A673 (cell line): ENCODE measurements around the gene DMAC2. TPM values are rescaled to one million over a fixed set of nuclear protein-coding genes. Genes with fewer than 3 reads are reported as not detected.

Experiments
- BruUV-seq: library from RNA; stranded (reverse); fragments of 400-500 nt; replicated peaks from 2 replicates; lab custom pipeline; 2021; lab: Mats Ljungman, UMichigan
- CTCF ChIA-PET: fragments of 300-600 bp; sonication (Branson Sonifier 250); formaldehyde crosslinking; loops from one replicate; lab custom pipeline; 2022; ENCODE audit warnings: antibody characterized with exemption; lab: Charles Lee
- POLR2A ChIA-PET: fragments of 300-600 bp; sonication (Branson Sonifier 250); formaldehyde crosslinking; loops from one replicate; lab custom pipeline; 2022; ENCODE audit warnings: antibody characterized with exemption; ENCODE audit not compliant: low non-redundant PET; lab: Charles Lee
- DNase-seq: peaks from one replicate; pipeline ENCODE4 v3.0.0-alpha.2; 2015; ENCODE audit warnings: low spot score
- H3K27ac ChIP-seq: fragments of 200-600 bp; sonication (generic); 2 replicates; pipeline ENCODE4 v1.5.1; 2016; ENCODE audit warnings: mixed run types, low read depth, mild to moderate bottlenecking, mixed read lengths, antibody characterized with exemption, low read length; ENCODE audit not compliant: poor library complexity, severe bottlenecking
- H3K27me3 ChIP-seq: fragments of 200-600 bp; sonication (generic); replicated peaks from 2 replicates; pipeline ENCODE4 v1.6.1; 2017; ENCODE audit warnings: mixed run types, low read depth, mild to moderate bottlenecking, mixed read lengths, antibody characterized with exemption, low read length; ENCODE audit not compliant: insufficient read depth, poor library complexity
- H3K36me3 ChIP-seq: fragments of 200-600 bp; sonication (generic); 2 replicates; pipeline ENCODE4 v1.6.1; 2016; ENCODE audit warnings: mixed run types, mild to moderate bottlenecking, mixed read lengths, antibody characterized with exemption, low read length; ENCODE audit not compliant: insufficient read depth, poor library complexity, severe bottlenecking
- H3K4me1 ChIP-seq: fragments of 200-600 bp; sonication (generic); 2 replicates; pipeline ENCODE4 v1.6.1; 2017; ENCODE audit warnings: mixed run types, mild to moderate bottlenecking, mixed read lengths, antibody characterized with exemption, low read length; ENCODE audit not compliant: insufficient read depth, poor library complexity, severe bottlenecking
- H3K4me3 ChIP-seq: fragments of 200-600 bp; sonication (generic); 2 replicates; pipeline ENCODE4 v1.5.1; 2016; ENCODE audit warnings: low read depth, mixed run types, mild to moderate bottlenecking, mixed read lengths, low read length; ENCODE audit not compliant: poor library complexity, severe bottlenecking
- H3K9me3 ChIP-seq: fragments of 200-600 bp; sonication (generic); 2 replicates; pipeline ENCODE4 v1.6.1; 2016; ENCODE audit warnings: mixed run types, low read depth, mild to moderate bottlenecking, mixed read lengths, antibody characterized with exemption, low read length; ENCODE audit not compliant: poor library complexity, severe bottlenecking
- EZH2 ChIP-seq: fragments of 200-600 bp; sonication (generic); IDR thresholded peaks from 2 replicates; pipeline ENCODE4 v1.6.1; 2017; ENCODE audit warnings: borderline replicate concordance, low read depth, mild to moderate bottlenecking, mixed read lengths, antibody characterized with exemption, low read length; ENCODE audit not compliant: poor library complexity, severe bottlenecking
- intact Hi-C: fragments of 100-400 bp; cut with micrococcal nuclease; formaldehyde crosslinking; loops from one replicate; pipeline ENCODE4 v1.10.0; 2022; ENCODE audit not compliant: unreplicated experiment
- total RNA-seq: library from RNA; stranded (reverse); gene quantifications from 2 replicates; pipeline ENCODE4 v1.2.3, GENCODE V29; 2021
- TF ChIP-seq, protein P1 (sequence below): fragments of 300-800, 200-600 bp; sonication (generic); conservative IDR thresholded peaks from 2 replicates; pipeline ENCODE4 v1.5.1; 2017; ENCODE audit warnings: low read depth, mild to moderate bottlenecking, antibody characterized with exemption, low read length, moderate library complexity, mixed read lengths

Gene DMAC2
- total RNA-seq, 1 experiment from 2014 or later = 96.6 TPM

DNA sequence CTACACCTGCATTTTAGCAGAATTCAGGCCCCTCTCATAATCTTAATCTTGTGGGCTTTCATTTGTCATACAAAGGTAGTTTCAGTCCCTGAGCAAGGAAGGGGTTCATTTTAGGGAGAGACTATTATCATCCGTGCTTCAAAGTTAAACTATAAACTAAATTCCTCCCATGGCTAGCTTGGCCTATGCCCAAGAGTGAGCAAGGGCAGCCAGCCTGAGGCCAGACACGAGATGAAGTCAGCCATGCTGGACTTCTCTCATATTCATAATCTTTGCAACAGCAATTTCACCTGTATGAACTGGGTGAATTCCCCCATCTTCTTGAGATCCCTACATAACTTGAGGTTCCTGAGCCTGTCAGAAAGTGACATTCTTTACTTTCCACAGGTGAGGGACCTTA, 16.2 kb upstream of the DMAC2 start:
- no peak for DNase-seq
- Histone ChIP-seq H3K9me3 (no peaks in the 10 kb centered on the region), H3K4me3 (no peak overlapping the region), H3K36me3 (no peaks in the 10 kb centered on the region), H3K27me3 (peaks cover 50% of the 10 kb centered on the region), H3K4me1 (no peaks in the 10 kb centered on the region), H3K27ac (no peak overlapping the region)
- TF ChIP-seq, protein P1, sequence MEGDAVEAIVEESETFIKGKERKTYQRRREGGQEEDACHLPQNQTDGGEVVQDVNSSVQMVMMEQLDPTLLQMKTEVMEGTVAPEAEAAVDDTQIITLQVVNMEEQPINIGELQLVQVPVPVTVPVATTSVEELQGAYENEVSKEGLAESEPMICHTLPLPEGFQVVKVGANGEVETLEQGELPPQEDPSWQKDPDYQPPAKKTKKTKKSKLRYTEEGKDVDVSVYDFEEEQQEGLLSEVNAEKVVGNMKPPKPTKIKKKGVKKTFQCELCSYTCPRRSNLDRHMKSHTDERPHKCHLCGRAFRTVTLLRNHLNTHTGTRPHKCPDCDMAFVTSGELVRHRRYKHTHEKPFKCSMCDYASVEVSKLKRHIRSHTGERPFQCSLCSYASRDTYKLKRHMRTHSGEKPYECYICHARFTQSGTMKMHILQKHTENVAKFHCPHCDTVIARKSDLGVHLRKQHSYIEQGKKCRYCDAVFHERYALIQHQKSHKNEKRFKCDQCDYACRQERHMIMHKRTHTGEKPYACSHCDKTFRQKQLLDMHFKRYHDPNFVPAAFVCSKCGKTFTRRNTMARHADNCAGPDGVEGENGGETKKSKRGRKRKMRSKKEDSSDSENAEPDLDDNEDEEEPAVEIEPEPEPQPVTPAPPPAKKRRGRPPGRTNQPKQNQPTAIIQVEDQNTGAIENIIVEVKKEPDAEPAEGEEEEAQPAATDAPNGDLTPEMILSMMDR = no peak
- no peak for TF ChIP-seq EZH2
- BruUV-seq = no TSS peak
- CTCF ChIA-PET = interaction anchor here (1.1 kb wide), 1 partner anchor 114 kb away, joined by 4 read pairs; no protein-coding TSS in a partner anchor
- POLR2A ChIA-PET = no interaction called here
- intact Hi-C loops = no loop called here

DNA sequence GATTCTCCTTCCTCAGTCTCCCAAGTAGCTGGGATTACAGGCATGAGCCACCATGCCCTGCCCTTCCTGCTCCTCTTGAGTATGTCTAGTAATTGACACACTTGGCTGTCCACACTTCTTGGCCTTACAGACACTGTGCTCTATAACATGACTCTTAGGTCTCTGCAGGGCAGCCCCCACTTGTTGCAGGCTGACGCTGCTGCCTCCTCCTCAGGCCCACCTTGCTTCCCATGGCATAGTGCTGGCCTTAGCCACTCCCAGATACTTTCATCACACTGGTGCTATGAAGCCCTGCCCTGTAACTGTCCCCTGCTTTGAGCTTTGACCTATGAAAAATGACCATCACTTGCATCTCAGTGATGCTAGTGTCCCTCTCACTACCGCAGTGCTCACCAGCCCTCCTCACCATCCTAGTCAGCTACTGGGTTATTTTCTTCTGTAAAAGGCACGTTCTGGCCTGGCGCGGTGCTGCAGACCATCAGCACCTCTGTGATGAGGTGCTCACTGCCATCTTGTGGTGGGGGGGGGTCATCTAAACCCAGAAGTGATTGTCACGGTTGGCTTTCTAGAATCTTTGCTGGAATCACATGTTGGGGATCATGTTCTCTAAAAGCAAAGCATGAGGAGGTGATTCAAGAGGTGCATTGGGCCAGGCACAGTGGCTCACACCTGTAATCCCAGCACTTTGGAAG, 13.0 kb upstream of the DMAC2 start:
- no peak for TF ChIP-seq EZH2
- TF ChIP-seq, protein P1 = no peak
- Histone ChIP-seq H3K4me1 (peaks cover 6% of the 10 kb centered on the region), H3K27me3 (peaks cover 18% of the 10 kb centered on the region), H3K9me3 (no peaks in the 10 kb centered on the region), H3K36me3 (no peaks in the 10 kb centered on the region), H3K4me3 (no peak overlapping the region), H3K27ac (no peak overlapping the region)
- ChIA-PET POLR2A (no interaction called here), CTCF (interaction anchor here (0.7 kb wide), 1 partner anchor 251 kb away, joined by 3 read pairs; no protein-coding TSS in a partner anchor)
- intact Hi-C loops = no loop called here
- no peak for DNase-seq
- no TSS peak for BruUV-seq

DNA sequence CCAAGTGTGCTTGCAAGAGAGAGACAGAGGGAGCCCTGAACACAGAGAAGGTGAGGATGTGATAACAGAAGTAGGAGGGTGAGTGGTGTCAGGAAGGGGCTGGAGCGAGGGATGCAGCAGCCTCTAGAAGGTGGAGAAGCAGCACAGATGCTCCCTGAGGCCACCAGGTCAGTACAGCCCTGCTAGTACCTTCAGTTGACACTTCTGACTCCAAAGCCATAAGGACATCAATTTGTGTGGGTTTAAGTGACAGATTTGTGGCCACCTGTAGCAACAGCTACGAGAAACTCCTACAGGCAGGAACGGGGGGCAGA, 10.1 kb upstream of the DMAC2 start:
- Histone ChIP-seq H3K27me3 (no peaks in the 10 kb centered on the region), H3K36me3 (no peaks in the 10 kb centered on the region), H3K4me3 (no peak overlapping the region), H3K27ac (no peak overlapping the region), H3K9me3 (no peaks in the 10 kb centered on the region), H3K4me1 (peaks cover 6% of the 10 kb centered on the region)
- no peak for DNase-seq
- ChIA-PET CTCF (interaction anchor here (0.6 to 3.0 kb wide), 7 partner anchors 10 to 801 kb away, joined by 3 to 44 read pairs (median 6); partner anchors contain the start of gene DMAC2), POLR2A (no interaction called here)
- no TSS peak for BruUV-seq
- TF ChIP-seq, protein P1 = no peak
- TF ChIP-seq EZH2 = no peak
- intact Hi-C loops = loop anchor here (1.0 to 5.0 kb wide), 3 partner anchors 113 to 297 kb away; no protein-coding TSS in a partner anchor
